Upper lobe of right lung (tissue), 1 donor: ENCODE measurements around the gene NME7. TPM values are rescaled to one million over a fixed set of nuclear protein-coding genes. Genes with fewer than 3 reads are reported as not detected.
"Not testable (repeated sequence)": the region's sequence is repeated elsewhere in the genome, so short reads cannot be mapped to it uniquely, and the experiment has no call there.

Experiments used
- ATAC-seq: fragments of 200-7000 bp; cut with Tn5 transposase; one replicate; pipeline ENCODE4 v1.9.1; 2020; ENCODE audit warnings: mild to moderate bottlenecking, moderate library complexity
- DNase-seq: peaks from one replicate; pipeline ENCODE4 v3.0.0-alpha.2; 2020
- H3K27ac ChIP-seq: fragments of 200-600 bp; one replicate; pipeline ENCODE4 v1.8.0; 2022
- H3K27me3 ChIP-seq: fragments of 200-600 bp; one replicate; pipeline ENCODE4 v1.8.0; 2022; ENCODE audit warnings: mild to moderate bottlenecking
- H3K36me3 ChIP-seq: fragments of 200-600 bp; one replicate; pipeline ENCODE4 v1.8.0; 2022
- H3K4me1 ChIP-seq: fragments of 200-600 bp; one replicate; pipeline ENCODE4 v1.8.0; 2022
- H3K4me3 ChIP-seq: fragments of 200-600 bp; one replicate; pipeline ENCODE4 v1.8.0; 2022; ENCODE audit warnings: mild to moderate bottlenecking
- H3K9me3 ChIP-seq: fragments of 200-600 bp; one replicate; pipeline ENCODE4 v1.8.0; 2022
- CTCF ChIP-seq: fragments of 200-600 bp; IDR thresholded peaks from one replicate; pipeline ENCODE4 v1.8.0; 2022; ENCODE audit warnings: antibody characterized with exemption
- intact Hi-C: fragments of 100-400 bp; cut with DNase I; formaldehyde crosslinking; loops from one replicate; pipeline ENCODE4 v1.11.0; 2022
- total RNA-seq: library from RNA; stranded (reverse); fragmentation: NEBNext Ultra II Directional; extraction: Animal tissue kit (Norgen Biotek cat#: 25700); gene quantifications from one replicate; pipeline ENCODE4 v1.2.1, GENCODE V29; 2021
- donor health status: DM: no; HTN: yes; CAD: no; lungs with severe emphysema.

Gene NME7
- total RNA-seq, 1 donor from 2014 or later: 12.1 TPM

- Histone ChIP-seq H3K27me3 (no peaks in the 10 kb centered on the region), H3K4me3 (no peak overlapping the region), H3K4me1 (no peaks in the 10 kb centered on the region), H3K36me3 (no peaks in the 10 kb centered on the region), H3K9me3 (no peaks in the 10 kb centered on the region), H3K27ac (no peak overlapping the region)
- no peak for TF ChIP-seq CTCF
- intact Hi-C loops: no loop called here
- ATAC-seq (no peak), DNase-seq (no peak)
Observed at GRCh38 chr1:169339773-169340172, 27.8 kb downstream of the NME7 start.

GRCh38 chr1:169338617-169339016 lies 29.0 kb downstream of the NME7 start:
- no peak overlapping the region for H3K4me3 ChIP-seq
- intact Hi-C loops: no loop called here
- ATAC-seq (no peak), DNase-seq (no peak)
- H3K27me3 ChIP-seq: no peaks in the 10 kb centered on the region
- no peaks in the 10 kb centered on the region for H3K36me3 ChIP-seq
- no peak overlapping the region for H3K27ac ChIP-seq
- no peak for TF ChIP-seq CTCF
- H3K9me3 ChIP-seq: no peaks in the 10 kb centered on the region
- no peaks in the 10 kb centered on the region for H3K4me1 ChIP-seq

- H3K4me1 ChIP-seq, DNase-seq, H3K27ac ChIP-seq, H3K36me3 ChIP-seq, H3K4me3 ChIP-seq, H3K27me3 ChIP-seq, H3K9me3 ChIP-seq, ATAC-seq, intact Hi-C loops: not testable (repeated sequence)
Observed at GRCh38 chr1:169336947-169337715, 30.5 kb downstream of the NME7 start.

GRCh38 chr1:169334727-169335126 lies 32.9 kb downstream of the NME7 start:
- H3K27me3 ChIP-seq, intact Hi-C loops, H3K27ac ChIP-seq, H3K36me3 ChIP-seq, H3K4me3 ChIP-seq, H3K9me3 ChIP-seq, DNase-seq, ATAC-seq, H3K4me1 ChIP-seq: not testable (repeated sequence)

- intact Hi-C loops: no loop called here
- no peaks in the 10 kb centered on the region for H3K36me3 ChIP-seq
- DNase-seq: no peak
- H3K27me3 ChIP-seq: no peaks in the 10 kb centered on the region
- no peak for TF ChIP-seq CTCF
- H3K4me1 ChIP-seq: no peaks in the 10 kb centered on the region
- no peak overlapping the region for H3K4me3 ChIP-seq
- no peaks in the 10 kb centered on the region for H3K9me3 ChIP-seq
- no peak overlapping the region for H3K27ac ChIP-seq
- ATAC-seq: no peak
Observed at GRCh38 chr1:169330927-169331326, 36.7 kb downstream of the NME7 start.

GRCh38 chr1:169329383-169329782 lies 38.2 kb downstream of the NME7 start:
- TF ChIP-seq CTCF: no peak
- H3K27me3 ChIP-seq: no peaks in the 10 kb centered on the region
- intact Hi-C loops: no loop called here

GRCh38 chr1:169327875-169328274 lies 39.7 kb downstream of the NME7 start:
- H3K36me3 ChIP-seq: no peaks in the 10 kb centered on the region
- TF ChIP-seq CTCF: no peak
- intact Hi-C loops: no loop called here
- no peak for ATAC-seq
- H3K4me1 ChIP-seq: no peaks in the 10 kb centered on the region
- no peaks in the 10 kb centered on the region for H3K9me3 ChIP-seq
- no peak overlapping the region for H3K27ac ChIP-seq
- no peaks in the 10 kb centered on the region for H3K27me3 ChIP-seq
- no peak overlapping the region for H3K4me3 ChIP-seq
- no peak for DNase-seq

More at GRCh38 chr1:169329383-169329782, 38.2 kb downstream of the NME7 start:
- ATAC-seq (no peak), DNase-seq (no peak)
- Histone ChIP-seq H3K36me3 (no peaks in the 10 kb centered on the region), H3K4me3 (no peak overlapping the region), H3K4me1 (no peaks in the 10 kb centered on the region), H3K27ac (no peak overlapping the region), H3K9me3 (no peaks in the 10 kb centered on the region)
